PC-3 (cell line): Measurements from ENCODE around the gene PAGR1.

Experiments
- EZH2 ChIP-seq: fragments of 300-600 bp; sonication (generic); IDR thresholded peaks from one replicate; pipeline ENCODE4 v1.6.1; 2017; ENCODE audit warnings: antibody characterized with exemption, mild to moderate bottlenecking, low read length; ENCODE audit not compliant: unreplicated experiment
- EZH2phosphoT487 ChIP-seq: fragments of 300-600 bp; sonication (generic); IDR thresholded peaks from 2 replicates; pipeline ENCODE4 v1.6.1; 2018; ENCODE audit warnings: mild to moderate bottlenecking, antibody characterized with exemption, low read length, borderline replicate concordance
- TF ChIP-seq, protein P1 (sequence below): fragments of 300-600 bp; sonication (generic); conservative IDR thresholded peaks from 2 replicates; pipeline ENCODE4 v1.5.1; 2017; ENCODE audit warnings: antibody characterized with exemption, low read depth, mild to moderate bottlenecking, low read length

DNA sequence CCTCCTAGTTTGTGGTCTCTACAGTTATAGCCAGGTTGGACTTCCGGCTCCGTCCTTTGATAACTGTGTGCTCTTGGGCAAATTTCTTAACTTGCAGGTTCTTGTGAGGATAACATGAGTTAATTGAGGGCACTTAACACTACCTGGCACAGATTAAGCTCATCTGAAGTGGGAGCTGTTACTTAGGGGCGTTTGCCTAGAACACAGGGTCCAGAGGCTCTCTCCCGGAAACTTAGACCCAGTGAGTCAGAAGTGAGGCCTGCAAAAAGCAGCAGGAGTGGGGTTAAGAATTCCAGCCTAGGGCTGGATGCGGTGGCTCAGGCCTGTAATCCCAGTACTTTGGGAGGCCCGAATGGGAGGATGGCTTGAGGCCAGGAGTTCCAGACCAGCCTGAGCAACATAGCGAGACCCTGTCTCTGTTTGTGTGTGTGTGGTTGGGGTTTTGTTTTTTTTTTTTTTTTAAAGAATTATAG lies 5.7 kb downstream of the PAGR1 start:
- TF ChIP-seq, protein P1, sequence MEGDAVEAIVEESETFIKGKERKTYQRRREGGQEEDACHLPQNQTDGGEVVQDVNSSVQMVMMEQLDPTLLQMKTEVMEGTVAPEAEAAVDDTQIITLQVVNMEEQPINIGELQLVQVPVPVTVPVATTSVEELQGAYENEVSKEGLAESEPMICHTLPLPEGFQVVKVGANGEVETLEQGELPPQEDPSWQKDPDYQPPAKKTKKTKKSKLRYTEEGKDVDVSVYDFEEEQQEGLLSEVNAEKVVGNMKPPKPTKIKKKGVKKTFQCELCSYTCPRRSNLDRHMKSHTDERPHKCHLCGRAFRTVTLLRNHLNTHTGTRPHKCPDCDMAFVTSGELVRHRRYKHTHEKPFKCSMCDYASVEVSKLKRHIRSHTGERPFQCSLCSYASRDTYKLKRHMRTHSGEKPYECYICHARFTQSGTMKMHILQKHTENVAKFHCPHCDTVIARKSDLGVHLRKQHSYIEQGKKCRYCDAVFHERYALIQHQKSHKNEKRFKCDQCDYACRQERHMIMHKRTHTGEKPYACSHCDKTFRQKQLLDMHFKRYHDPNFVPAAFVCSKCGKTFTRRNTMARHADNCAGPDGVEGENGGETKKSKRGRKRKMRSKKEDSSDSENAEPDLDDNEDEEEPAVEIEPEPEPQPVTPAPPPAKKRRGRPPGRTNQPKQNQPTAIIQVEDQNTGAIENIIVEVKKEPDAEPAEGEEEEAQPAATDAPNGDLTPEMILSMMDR = no peak
- TF ChIP-seq EZH2phosphoT487 (no peak), EZH2 (no peak)
